Stimulated activated CD4-positive, alpha-beta T cell treated with anti-CD3 and anti-CD28 coated beads, Interleukin-4, amount 100 ng/mL, for 48 hours (primary cell): Measurements from ENCODE around the gene DDX20.
"Not testable (repeated sequence)": the region's sequence is repeated elsewhere in the genome, so short reads cannot be mapped to it uniquely, and the experiment has no call there.

ENCODE experiments used
- DNase-seq, 2 donors: peaks; one replicate each; pipeline ENCODE4 v3.0.0-alpha.2; 2020; ENCODE audit warnings: low read depth in 2 of 2

The DDX20 gene

GRCh38 chr1:111789666-111790316 lies 34.1 kb downstream of the DDX20 start:
- DNase-seq, result no peak

GRCh38 chr1:111791776-111792175 lies 36.1 kb downstream of the DDX20 start:
- no peak for DNase-seq

- no peak for DNase-seq
These were observed 36.5 kb downstream of the DDX20 start for GRCh38 chr1:111792249-111792648.

GRCh38 chr1:111793923-111794322 lies 38.2 kb downstream of the DDX20 start:
- DNase-seq, result no peak

- DNase-seq, result no peak
These were observed 39.7 kb downstream of the DDX20 start for GRCh38 chr1:111795401-111795800.

GRCh38 chr1:111798580-111798979 lies 42.9 kb downstream of the DDX20 start:
- DNase-seq, result no peak

- not testable (repeated sequence) for DNase-seq
These were observed 44.0 kb downstream of the DDX20 start for GRCh38 chr1:111799722-111800121.

- DNase-seq, result no peak
These were observed 45.6 kb downstream of the DDX20 start for GRCh38 chr1:111801071-111801850.

GRCh38 chr1:111802110-111802509 lies 46.4 kb downstream of the DDX20 start:
- no peak for DNase-seq

GRCh38 chr1:111802984-111803383 lies 47.3 kb downstream of the DDX20 start:
- DNase-seq, result no peak

GRCh38 chr1:111803951-111804350 lies 48.2 kb downstream of the DDX20 start:
- no peak for DNase-seq

- DNase-seq, result no peak
These were observed 49.1 kb downstream of the DDX20 start for GRCh38 chr1:111804776-111805175.

GRCh38 chr1:111805251-111805650 lies 49.5 kb downstream of the DDX20 start:
- DNase-seq, result no peak

GRCh38 chr1:111811891-111812290 lies 56.2 kb downstream of the DDX20 start:
- DNase-seq, result no peak

- DNase-seq, result no peak
These were observed 56.6 kb downstream of the DDX20 start for GRCh38 chr1:111812306-111812705.

GRCh38 chr1:111813440-111814304 lies 58.0 kb downstream of the DDX20 start:
- no peak for DNase-seq

- DNase-seq, result no peak
These were observed 58.6 kb downstream of the DDX20 start for GRCh38 chr1:111814305-111814628.

- DNase-seq, result no peak
These were observed 58.9 kb downstream of the DDX20 start for GRCh38 chr1:111814642-111815041.
